GM21786 (cell line): Measurements from ENCODE around the gene URAD.
A peak's percentile ranks its signal among the peaks of the same experiment; 100 is the strongest.
"Not testable (repeated sequence)": the region's sequence is repeated elsewhere in the genome, so short reads cannot be mapped to it uniquely, and the experiment has no call there.

Source experiments
- ATAC-seq: cut with Tn5 transposase; IDR thresholded peaks from one replicate; pipeline ENCODE4 v1.9.1; 2021; ENCODE audit not compliant: unreplicated experiment

URAD gene

DNA sequence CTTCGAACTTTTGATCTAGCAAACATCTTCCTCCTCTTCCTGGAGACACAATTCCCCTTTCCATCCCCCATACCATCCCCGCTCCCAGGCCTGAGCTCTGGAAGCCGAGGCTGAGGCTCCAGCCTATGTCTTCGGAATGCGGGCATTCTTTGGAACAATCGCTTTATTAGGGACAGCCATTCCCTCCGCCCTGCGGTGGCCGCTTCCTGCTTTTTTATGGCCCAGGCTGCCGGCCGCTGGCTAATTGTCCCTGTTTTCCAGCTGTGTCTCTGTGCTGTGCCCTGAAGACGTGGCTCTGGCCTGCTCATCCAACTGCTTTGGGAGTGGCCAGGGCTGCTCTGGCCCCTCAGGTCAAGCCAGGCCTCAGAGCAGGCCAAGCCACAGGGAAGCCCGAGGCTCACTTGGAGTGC is 17.3 kb downstream of the URAD start:
- no peak for ATAC-seq

DNA sequence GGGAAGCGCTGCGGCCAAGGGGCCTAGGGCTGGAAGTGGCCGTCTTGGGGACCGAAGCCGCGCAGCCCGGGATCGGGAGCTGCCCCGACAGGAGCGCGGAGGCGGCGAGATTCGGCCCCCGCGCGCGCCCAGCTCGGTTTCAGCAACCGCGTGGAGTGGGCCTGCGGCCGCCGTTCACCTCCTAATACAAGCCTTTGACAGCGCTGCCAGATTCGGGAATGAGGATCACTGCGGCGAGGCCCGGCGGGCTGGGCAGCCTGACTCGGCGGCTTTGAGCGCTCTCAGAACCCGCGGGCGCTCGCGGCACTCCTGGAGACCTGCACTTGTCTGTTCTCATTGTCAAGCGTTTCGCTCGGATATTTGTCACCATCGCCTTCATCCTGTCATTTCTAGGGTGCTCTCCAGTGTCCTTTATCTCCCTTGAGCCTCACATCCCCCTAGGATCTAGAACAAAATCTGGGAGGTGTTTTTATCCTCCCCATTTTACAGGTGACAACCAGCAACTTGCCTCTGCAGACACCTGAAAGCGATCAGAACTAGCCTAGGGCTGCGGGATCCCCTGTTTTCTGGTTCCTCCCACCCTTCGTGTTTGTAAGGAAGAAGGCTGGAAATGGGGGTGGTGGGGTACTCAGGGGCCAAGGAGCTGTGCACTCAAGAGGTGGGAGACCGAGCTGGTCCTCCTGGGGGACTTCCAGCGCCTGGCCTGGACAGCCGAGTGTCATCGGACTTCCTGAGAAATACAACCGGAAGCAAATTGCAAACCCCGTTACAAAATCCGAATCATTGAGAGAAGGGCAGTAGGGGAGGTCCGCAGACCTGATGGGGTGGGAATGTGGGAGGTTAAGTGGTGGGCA is 17.9 kb downstream of the URAD start:
- ATAC-seq, result no peak

DNA sequence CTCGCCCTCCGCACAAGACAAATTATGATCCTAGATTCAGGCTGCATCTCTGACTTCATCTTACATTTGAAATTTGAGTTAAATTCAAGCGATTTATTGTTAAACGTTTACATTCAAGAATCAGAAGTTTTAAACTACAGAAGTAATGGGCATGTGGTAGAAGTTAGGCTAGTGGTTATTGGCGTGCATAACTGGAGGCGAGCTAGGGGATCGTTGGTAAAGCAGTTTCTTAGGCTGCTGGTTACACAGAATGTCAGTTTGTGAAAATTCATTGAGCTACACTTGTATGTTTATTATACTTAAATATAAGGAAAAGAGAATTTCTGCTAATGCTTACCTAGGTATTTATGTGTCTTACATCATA is 18.6 kb downstream of the URAD start:
- no peak for ATAC-seq

DNA sequence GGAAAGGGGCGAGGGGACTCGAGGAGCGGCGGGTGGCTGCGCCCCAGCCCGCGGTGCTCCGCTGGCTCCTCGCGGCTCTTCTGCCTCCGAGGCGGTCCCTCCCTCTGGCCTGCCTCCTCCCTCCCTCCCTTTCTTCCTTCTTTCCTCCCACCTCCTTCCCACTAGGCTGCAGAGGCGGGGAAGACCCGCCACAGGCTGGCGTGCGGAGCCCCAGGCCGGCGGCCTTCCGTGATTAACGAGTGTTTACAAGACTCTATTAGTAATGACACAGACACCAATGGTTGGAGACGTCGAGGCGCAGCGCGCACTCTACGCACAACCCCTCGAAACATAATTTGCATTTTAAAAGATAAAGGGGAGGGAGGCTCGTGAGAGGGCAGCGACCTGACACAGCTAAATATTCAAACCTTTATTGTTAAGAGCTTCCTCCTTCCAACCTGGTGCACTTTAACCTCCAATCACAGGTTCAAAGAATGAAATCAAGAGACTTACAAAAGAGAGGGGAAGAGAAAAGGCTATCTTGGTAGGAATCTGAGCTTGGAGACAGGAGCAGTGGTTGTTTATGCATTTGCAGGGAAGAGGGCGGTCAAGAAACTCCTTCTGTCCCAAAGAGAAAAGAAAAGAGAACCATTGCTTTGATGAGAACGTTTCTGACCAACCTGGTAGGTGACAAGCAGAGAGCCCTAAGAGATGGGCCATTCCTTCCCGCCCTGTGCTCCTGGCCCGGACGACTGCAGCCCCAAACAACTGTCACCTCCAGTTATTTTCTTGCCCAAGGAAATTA is 19.2 kb downstream of the URAD start, which contains the start of gene CDX2:
TSS of gene CDX2 (minus strand) at position 234 of the 784 bp plus-strand sequence. CDS start 309 bp downstream, outside the sequence.
- no peak for ATAC-seq

DNA sequence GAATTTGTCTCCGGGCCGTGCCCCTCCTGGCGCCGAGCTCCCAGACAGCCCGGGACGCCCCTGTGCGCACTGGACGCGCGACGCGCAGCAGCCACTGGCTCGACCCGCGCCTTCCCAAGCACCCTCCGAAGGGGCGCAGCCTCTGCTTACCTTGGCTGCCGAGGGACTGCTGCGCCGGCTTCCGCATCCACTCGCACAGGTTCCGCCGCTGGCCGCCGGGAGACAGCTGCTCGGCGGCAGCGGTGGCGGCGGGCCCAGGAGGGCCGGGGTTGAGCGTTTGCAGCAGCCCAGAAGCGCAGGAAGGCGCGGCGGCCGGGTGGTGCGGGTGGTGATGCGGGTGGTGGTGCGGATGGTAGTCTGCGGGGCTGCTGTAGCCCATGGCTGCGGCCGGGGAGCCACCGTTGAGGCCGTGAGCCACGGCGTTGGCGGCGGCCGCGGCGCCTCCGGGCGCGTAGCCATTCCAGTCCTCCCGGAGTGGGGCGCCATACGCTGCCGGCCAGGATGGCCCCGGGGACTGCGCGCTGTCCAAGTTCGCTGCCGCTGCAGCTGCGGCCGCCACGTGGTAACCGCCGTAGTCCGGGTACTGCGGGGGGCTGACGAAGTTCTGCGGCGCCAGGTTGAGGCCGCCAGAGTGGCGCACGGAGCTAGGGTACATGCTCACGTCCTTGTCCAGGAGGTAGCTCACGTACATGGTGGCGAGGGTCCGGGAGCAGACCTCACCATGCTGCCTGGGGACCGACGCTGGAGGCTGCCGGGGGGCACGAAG is 20.0 kb downstream of the URAD start:
- ATAC-seq, result no peak

DNA sequence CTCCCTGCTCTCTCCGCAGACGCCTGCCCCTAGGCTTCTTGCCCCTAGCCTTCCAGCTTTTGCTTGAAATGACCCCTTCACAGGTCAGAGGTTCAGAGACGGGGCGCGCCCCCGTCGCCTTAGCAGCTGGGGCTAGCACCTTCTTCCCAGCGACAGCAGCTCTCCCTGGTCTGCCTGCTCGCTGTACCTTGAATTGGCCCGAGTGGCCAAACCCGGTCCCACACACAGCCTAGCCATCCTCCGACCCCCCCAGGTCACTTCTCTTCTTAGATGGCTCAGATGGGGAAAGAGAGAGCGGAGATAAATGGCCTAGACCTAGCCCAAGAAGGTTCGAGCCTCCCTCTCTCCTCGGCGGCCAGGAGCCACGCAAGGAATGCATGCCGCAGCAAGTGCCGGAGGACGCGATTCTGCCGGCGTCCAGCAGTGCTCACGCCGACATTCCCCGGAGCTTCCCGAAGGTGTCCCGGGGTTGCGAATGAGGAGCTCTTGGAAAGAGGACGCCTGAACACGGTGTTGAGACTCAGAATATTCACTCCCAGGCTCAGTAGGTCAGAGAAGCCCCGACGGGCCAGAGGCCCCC is 20.7 kb downstream of the URAD start:
- ATAC-seq, result no peak

DNA sequence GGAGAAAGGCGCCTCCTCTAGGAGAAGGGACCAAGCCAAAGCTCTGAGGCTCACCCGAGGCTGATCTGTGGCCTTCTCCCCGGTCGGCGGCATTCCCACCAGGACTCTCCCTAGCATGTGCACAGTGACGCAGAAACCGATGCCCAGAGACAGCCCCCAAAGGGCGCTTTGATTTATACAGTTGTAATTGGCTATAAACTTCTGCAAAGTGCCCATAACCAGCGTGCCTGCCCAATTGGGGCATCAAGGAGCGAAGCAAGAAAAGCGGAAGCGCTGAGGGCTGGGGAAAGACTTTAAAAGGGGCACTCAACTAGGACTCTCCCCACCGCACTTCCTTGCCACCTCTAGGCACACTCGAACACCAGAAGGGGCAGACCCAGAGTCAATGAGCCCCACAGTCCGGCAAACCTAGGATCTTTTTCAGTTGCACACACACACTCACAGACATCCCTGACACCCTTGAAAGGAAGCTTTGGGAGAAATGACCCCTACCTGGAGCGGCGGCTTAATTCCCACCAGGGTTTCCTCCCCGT is 21.2 kb downstream of the URAD start:
- no peak for ATAC-seq

DNA sequence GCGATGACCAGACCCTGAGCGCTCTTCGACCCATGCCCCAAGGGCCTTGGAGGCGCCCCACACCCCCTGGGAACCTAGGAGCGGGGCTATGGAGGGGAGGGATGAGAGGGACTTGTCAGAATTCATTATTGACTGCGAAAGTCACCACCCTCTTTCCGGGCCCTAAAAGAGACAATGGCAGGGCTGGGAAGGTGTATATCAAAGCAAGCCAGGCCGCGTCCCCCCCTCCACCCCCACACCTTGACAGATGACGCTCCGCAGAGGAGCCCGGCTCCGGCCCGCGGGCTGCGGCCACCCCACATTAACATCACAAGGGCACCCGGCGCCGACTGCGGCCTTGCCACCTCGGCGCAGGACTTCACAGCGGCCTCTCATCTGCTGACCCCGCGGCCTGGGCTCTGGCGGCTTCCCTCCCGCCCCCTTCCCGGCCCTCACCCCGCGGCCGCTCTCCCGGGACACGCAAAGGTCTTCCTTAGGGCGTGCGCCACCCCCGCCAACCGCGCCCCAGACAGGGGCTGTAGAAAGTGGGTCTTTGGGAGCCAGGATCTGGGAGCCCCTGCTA is 21.8 kb downstream of the URAD start:
- ATAC-seq, result no peak

DNA sequence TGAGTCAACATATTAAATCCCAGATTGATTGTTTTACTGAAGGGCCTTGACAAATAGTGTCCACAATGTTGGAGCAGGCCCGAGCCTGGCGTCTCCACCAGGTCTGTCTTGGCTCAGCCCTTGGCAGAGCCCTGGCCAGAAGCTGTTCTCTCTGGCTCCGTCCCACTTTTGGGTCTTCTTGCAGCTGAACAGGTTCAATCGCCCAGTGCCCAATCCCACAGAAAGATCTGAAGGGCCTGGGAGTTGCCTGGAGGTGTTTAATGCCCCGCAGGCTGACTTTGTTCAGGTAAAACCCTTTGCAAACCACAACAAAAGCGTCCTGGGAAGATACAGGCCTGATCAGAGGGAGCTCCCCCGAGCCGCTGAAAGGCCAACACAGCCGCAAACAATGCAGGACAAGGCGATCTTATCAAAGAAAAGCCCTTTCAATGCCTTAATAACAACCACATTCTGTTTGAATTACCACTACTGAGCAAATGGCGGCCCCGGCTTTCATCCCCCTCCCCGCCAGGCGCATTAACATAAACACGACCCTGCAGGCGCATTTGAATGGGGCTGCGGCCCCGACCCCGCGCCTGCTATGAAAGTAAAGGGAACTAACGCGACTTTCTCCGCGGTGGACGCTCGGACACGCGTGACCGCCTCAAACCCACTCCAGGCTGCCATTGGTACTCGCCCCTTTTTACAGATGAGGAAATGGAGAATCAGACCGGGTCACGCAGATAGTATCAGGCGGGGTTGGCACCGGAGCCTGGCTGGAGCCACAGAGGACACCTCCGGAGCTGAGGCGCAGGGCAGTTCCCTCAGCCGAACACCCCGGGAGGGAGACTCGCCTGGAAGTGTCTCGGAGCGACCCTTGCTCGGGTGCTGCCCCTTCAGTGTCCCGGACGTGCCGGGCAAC is 22.5 kb downstream of the URAD start:
- no peak for ATAC-seq

DNA sequence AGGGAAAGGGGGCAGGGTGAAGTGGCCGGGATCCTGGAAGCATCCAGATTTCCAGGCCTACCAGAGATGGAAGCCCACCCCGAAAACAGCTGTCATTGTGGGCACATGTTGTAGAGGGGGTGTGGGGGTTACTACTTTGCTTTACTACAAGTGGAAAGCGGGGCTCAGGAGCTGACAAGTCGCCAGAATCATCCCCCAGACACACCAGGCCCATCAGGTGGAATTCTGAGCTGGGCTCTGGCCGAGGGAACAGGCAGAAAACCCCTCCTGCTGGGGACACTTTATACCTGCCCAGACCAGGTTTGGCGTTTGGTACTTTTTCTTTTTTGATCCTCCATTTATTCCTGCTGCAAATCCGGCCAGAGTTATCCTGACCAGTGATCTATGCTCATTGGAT is 23.2 kb downstream of the URAD start:
- no peak for ATAC-seq

DNA sequence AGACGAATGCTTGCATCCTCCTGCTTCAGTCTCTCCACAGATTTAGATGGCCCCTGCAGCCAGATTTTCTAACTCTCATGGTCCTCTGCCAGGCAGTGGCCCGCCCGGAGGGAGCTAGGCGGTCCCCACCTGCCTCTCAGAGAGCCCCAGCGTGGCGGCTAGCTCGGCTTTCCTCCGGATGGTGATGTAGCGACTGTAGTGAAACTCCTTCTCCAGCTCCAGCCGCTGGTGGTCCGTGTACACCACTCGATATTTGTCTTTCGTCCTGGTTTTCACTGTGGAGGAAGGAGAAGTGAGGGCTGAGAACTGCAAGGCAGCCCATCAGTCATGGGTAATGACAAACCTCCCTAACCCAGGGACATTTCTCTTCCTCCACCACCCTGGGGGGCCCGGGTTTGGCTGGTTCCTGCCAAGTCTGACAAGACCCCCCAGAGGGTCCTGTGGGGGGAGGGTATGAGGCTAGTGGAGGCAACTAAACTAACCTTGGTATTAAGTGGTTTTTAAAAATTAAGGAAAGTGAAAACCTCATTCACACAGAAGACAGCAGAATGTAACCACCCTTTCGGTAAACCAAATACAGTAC is 23.7 kb downstream of the URAD start:
- no peak for ATAC-seq

DNA sequence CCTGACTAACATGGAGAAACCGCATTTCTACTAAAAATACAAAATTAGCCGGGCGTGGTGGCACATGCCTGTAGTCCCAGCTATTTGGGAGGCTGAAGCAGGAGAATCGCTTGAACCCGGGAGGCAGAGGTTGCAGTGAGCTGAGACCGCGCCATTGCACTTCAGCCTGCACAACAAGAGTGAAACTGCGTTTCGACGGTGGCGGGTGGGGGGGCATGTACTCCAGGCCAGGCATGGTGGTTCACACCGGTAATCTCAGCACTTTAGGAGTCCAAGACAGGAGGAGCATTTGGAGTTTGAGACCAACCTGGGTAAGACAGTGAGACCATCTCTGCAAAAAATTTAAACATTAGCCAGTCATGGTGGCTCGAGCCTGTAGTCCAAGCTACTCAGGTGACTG is 24.3 kb downstream of the URAD start:
- ATAC-seq, result not testable (repeated sequence)

DNA sequence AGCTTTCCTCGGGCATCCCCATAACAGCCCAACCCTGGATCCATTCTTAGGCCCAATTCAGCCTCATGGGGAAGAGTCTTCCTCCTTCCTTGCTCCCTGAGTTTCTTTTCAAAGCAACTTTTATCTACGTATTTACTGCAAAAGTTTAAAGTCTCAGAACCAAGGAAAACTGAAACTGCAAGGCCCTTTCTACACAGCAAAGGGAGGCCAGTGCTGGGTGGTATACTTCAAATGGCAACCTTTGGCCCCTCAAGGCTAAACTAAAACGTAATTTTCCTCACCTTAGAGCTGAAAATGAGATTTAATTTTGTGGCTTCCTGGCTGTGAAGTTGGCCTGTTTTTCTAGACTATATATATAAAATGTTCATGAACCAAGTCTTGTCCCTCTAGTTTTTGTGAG is 25.0 kb downstream of the URAD start:
- no peak for ATAC-seq

DNA sequence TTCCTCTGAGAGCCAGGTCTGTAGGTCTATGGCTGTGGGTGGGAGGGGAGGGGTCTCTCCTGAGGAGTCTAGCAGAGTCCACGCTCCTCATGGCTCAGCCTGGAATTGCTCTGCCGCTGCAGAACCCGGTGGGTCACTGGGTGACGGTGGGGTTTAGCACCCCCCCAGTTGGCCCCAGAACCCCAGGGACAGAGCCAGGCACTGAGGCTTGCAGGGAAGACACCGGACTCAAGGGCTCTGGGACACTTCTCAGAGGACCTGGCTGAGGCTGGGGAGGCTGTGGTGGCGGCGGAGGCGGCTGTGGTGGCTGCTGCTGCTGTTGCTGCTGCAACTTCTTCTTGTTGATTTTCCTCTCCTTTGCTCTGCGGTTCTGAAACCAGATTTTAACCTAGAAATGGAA is 25.5 kb downstream of the URAD start:
- ATAC-seq, result no peak

DNA sequence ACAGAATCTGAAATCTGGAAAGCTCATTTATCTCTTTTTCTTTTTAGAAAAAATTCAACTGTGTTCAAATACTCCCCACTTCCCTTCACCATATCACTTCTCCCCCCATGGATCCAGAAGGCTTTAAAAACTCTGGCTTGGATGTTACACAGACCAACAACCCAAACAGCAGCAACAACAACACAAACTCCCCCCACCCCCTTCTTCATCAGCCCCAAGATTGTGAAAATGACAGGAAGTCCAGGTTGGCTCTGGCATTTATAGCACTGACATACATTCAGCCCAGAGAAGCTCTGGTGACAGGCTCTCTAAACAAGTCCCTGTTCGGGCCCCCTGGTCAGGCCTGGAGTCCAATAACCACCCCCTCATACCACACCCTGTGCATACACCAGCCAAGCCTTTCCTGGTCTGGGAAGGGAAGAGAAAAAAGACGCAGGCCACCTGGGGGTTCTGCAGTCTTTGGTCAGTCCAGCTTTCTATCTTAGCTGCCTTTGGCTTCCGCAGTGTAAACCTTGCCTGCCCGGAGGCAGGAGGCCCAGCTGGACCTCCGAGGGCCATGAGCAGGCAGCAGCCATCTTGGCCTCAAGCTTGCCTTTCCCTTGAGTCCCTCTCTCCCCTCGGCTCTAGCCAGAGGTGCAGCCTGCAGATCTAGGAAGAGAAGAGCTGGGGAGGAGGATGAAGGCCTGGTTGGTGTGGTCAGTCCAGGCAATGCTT is 26.2 kb downstream of the URAD start:
- ATAC-seq, result no peak

DNA sequence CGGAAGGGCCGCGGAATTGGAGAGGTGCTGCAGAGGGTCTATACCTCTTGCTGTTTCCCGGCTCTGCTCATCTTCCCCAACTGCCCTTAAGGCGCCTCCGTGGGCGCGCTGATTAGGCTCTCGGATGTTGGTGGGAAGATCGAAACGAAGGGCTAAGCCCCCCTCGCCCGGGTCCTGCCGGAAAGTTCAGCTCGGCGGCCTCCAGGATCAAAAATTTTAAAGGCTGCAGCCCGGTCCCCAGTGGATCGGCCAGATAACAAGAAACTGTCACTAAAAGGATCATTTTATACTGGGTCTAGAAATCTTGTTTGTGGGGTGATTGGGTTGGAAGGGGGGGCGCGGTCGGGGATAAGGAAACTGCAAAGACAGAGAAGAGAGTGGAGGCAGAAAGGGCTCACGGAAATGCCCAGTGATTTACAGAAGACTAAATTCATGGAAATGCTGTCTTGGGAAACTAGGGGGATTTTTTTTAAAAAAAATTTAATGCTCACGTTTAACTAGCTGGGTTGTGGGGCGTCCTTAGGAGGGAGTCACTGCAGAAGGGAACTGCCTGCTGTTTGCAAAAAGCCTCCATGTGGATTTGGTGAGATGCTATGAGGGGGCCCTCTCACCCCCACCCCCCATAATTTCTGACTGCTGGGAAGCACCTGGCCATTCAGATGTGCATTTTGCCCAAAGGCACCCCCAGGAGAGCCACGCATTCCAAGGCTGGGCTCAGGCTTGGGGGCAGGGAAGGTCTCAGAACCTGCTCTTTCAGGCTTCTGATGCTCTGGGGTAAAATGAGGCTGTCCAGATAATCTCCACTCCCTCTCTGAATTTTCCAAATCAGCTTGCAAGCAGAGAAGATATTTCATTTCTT is 27.0 kb downstream of the URAD start:
- no peak for ATAC-seq

DNA sequence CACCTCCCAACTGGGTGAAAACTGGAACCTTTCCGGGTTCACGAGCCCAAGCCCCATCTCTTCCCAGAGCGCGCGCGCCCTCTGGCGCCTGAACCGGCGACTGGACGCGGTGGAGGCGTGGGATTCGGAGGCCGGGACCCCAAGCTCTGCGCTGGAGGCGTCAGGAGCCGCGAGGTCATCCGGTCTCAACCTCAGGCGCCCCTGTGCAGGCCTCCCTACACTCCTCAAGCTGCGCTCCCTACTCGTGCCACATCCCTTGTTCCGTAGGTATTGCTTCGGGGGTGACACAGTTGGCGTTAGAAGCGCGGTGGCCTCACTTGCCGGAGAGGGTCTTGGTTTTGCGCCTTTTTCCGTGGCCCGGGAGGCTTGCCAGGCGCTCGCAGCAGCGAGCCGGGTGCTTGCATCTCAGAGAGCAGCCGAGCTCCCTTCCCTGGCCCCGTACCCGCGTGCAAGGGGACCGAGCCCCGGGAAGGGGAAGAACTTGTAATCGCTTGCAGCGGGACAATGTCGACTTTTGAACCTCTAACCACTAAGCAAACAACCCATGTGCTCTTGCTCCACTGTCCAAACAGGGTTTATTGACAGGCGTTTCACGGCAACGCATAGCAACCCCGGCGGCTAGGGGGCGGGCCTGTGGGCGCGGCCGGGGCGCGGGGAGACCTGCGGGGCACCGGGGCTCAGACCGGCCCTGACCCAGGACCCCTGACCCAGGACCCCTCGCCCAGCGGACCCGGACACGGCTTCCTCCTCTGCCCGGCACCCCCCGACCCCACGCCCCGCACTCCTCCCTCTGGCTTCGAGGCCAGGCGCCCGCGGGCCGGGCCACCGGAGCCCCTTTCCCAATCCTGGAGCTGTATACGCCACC is 27.9 kb downstream of the URAD start:
- ATAC-seq, result peak; percentile 57
